Measurements from ENCODE around the gene UCKL1. TPM values are rescaled to one million over a fixed set of nuclear protein-coding genes. Genes with fewer than 3 reads are reported as not detected.

UCKL1 gene
- total RNA-seq, 1 donor: 21.0 TPM

DNA sequence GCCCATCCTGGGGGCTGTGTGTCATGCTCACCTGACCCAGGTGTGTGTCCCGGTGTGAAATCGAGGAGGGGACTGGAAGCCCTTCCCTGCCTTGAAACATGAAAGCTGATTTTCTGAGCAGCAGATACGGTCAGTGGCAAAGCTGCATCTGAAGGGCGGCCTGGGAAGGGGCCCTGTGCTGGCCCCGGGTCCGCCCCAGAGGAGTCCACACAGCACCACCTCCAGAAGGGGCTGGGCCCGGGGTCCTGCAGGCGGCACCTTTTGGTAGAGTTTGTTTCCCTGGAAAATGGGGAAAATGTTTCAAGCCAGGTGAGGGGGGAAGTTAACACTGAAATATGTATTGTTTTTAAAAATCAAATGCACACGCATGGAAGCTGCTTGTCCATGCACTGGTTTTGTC lies 20.8 kb downstream of the UCKL1 start:
- Histone ChIP-seq H3K4me1 (ENCODE audit: insufficient read depth, low read length) (no peaks in the 10 kb centered on the region), H2AFZ (ENCODE audit: low read length) (no peak overlapping the region), H3K9me3 (ENCODE audit: low read depth, low read length) (no peaks in the 10 kb centered on the region), H3K4me3 (ENCODE audit: insufficient read depth, low read length) (no peak overlapping the region), H3K27me3 (ENCODE audit: insufficient read depth, low read length) (no peaks in the 10 kb centered on the region), H3K79me2 (ENCODE audit: insufficient read depth, low read length) (peaks cover 65% of the 10 kb centered on the region), H3K36me3 (ENCODE audit: insufficient read depth, low read length) (peaks cover 53% of the 10 kb centered on the region), H3K4me2 (ENCODE audit: insufficient read depth, low read length) (no peak overlapping the region), H4K20me1 (ENCODE audit: insufficient read depth, low read length) (peaks cover 55% of the 10 kb centered on the region), H3K27ac (ENCODE audit: low read depth, low read length) (no peak overlapping the region)
- DNase-seq (ENCODE audit: insufficient read length, low spot score, missing footprints): peak; percentile 68
- TF ChIP-seq, protein P1, sequence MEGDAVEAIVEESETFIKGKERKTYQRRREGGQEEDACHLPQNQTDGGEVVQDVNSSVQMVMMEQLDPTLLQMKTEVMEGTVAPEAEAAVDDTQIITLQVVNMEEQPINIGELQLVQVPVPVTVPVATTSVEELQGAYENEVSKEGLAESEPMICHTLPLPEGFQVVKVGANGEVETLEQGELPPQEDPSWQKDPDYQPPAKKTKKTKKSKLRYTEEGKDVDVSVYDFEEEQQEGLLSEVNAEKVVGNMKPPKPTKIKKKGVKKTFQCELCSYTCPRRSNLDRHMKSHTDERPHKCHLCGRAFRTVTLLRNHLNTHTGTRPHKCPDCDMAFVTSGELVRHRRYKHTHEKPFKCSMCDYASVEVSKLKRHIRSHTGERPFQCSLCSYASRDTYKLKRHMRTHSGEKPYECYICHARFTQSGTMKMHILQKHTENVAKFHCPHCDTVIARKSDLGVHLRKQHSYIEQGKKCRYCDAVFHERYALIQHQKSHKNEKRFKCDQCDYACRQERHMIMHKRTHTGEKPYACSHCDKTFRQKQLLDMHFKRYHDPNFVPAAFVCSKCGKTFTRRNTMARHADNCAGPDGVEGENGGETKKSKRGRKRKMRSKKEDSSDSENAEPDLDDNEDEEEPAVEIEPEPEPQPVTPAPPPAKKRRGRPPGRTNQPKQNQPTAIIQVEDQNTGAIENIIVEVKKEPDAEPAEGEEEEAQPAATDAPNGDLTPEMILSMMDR (IDR thresholded peaks at IDR 0.05; ENCODE audit: extremely low read depth, low read depth, low read length): no peak

DNA sequence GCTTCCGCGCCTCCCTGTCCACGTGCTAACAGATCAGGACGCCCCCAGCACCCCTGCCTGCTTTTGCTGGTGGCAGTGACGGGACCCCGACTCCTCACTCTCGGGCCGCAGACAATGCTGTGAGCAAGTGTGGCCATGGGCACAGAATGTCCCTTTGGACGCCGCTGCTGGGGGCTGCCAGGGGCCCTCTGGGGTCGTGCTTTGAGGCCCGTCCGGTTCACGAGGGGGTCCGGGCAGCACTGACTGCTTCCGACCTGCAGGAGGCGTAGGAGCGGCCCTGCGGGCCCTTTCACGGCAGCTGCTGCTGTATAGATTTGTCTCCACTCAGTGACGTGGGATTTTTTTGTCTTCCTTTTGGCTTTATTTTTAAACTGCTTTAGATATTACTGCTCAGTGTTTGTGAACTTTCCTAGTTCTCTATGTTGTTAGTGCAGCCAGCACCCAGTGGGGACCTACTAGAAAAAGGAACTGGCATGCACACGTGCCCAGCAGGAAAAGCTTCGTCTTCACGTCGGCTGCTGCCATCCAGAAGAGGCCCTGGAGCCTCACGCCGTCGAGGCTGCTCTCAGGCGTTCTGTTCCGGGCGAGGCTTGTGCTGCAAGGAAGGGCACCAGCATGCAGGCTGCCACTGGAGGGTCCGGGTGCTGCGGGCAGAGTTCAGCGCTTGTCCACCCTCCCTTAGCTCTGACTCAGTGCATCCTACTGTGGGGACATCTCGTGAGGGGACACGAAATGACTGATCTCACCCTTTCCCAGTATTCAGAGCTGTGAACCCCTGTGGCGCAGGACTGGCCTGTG lies 21.7 kb downstream of the UCKL1 start:
- TF ChIP-seq, protein P1 (IDR thresholded peaks at IDR 0.05; ENCODE audit: extremely low read depth, low read depth, low read length): no peak
- Histone ChIP-seq H3K79me2 (ENCODE audit: insufficient read depth, low read length) (peaks cover 63% of the 10 kb centered on the region), H3K4me2 (ENCODE audit: insufficient read depth, low read length) (no peak overlapping the region), H3K9me3 (ENCODE audit: low read depth, low read length) (no peaks in the 10 kb centered on the region), H3K4me3 (ENCODE audit: insufficient read depth, low read length) (no peak overlapping the region), H3K36me3 (ENCODE audit: insufficient read depth, low read length) (peaks cover 52% of the 10 kb centered on the region), H2AFZ (ENCODE audit: low read length) (no peak overlapping the region), H4K20me1 (ENCODE audit: insufficient read depth, low read length) (peaks cover 51% of the 10 kb centered on the region), H3K27ac (ENCODE audit: low read depth, low read length) (no peak overlapping the region), H3K4me1 (ENCODE audit: insufficient read depth, low read length) (no peaks in the 10 kb centered on the region), H3K27me3 (ENCODE audit: insufficient read depth, low read length) (no peaks in the 10 kb centered on the region)
- DNase-seq (ENCODE audit: insufficient read length, low spot score, missing footprints): peak; percentile 75

DNA sequence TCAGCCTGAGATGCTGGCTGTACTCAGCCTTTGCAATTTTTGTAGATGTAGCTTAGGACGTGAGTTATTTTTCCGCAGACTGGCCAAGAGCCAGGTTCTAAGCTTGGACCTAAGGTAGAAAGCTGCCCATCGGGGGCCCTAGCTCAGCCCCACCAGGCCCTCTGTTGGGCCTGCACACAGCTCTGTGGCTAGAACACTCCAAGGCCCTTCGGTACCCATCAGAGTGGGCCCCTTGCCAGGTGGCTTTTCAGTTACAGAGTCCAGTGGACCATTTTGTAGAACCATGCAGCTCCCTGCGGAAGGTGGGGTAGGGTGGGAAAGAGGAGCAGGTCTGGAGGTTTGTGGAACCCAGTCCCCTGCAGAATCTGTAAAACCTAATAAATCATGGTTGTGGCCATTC lies 22.6 kb downstream of the UCKL1 start:
- H3K36me3 ChIP-seq (ENCODE audit: insufficient read depth, low read length): peaks cover 58% of the 10 kb centered on the region
- no peaks in the 10 kb centered on the region for H3K9me3 ChIP-seq (ENCODE audit: low read depth, low read length)
- no peak overlapping the region for H3K27ac ChIP-seq (ENCODE audit: low read depth, low read length)
- H3K27me3 ChIP-seq (ENCODE audit: insufficient read depth, low read length): no peaks in the 10 kb centered on the region
- no peak overlapping the region for H2AFZ ChIP-seq (ENCODE audit: low read length)
- no peaks in the 10 kb centered on the region for H3K4me1 ChIP-seq (ENCODE audit: insufficient read depth, low read length)
- no peak overlapping the region for H3K4me3 ChIP-seq (ENCODE audit: insufficient read depth, low read length)
- peak; percentile 57 for DNase-seq (ENCODE audit: insufficient read length, low spot score, missing footprints)
- peaks cover 47% of the 10 kb centered on the region for H4K20me1 ChIP-seq (ENCODE audit: insufficient read depth, low read length)
- H3K79me2 ChIP-seq (ENCODE audit: insufficient read depth, low read length): peaks cover 66% of the 10 kb centered on the region
- no peak overlapping the region for H3K4me2 ChIP-seq (ENCODE audit: insufficient read depth, low read length)
- TF ChIP-seq, protein P1 (IDR thresholded peaks at IDR 0.05; ENCODE audit: extremely low read depth, low read depth, low read length): no peak

DNA sequence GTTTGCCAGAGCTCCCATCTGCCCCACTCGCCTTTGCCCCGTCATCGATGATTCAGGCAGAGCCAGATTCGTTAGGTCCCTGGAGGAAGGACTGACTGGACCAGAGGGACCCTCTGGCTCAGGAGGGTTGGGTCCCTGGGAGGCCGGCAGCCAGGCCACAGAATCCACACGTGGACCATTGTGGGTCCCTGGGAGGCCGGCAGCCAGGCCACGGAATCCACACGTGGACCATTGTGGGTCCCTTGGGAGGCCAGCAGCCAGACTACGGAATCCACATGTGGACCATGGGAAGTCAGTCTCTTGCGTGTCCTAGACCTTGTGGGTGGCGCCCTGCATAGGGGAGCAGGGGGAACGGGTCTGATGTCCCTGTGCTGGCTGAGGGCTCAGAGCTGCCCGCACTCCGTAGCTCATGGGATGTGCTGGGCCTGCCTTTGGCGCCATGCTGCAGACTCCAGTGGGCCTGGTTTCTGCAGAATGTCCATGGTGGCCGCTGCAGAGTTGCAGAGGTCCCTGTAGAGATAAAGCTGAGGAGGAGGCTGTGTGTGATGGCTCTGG lies 23.5 kb downstream of the UCKL1 start:
- no peak overlapping the region for H3K4me3 ChIP-seq (ENCODE audit: insufficient read depth, low read length)
- no peak overlapping the region for H3K4me2 ChIP-seq (ENCODE audit: insufficient read depth, low read length)
- peak; percentile 57 for DNase-seq (ENCODE audit: insufficient read length, low spot score, missing footprints)
- H4K20me1 ChIP-seq (ENCODE audit: insufficient read depth, low read length): peaks cover 46% of the 10 kb centered on the region
- TF ChIP-seq, protein P1 (IDR thresholded peaks at IDR 0.05; ENCODE audit: extremely low read depth, low read depth, low read length): no peak
- no peaks in the 10 kb centered on the region for H3K27me3 ChIP-seq (ENCODE audit: insufficient read depth, low read length)
- no peak overlapping the region for H2AFZ ChIP-seq (ENCODE audit: low read length)
- H3K4me1 ChIP-seq (ENCODE audit: insufficient read depth, low read length): no peaks in the 10 kb centered on the region
- H3K9me3 ChIP-seq (ENCODE audit: low read depth, low read length): no peaks in the 10 kb centered on the region
- H3K79me2 ChIP-seq (ENCODE audit: insufficient read depth, low read length): peaks cover 72% of the 10 kb centered on the region
- H3K36me3 ChIP-seq (ENCODE audit: insufficient read depth, low read length): peaks cover 66% of the 10 kb centered on the region
- no peak overlapping the region for H3K27ac ChIP-seq (ENCODE audit: low read depth, low read length)
